ENCODE data around the gene OBSCN.

Gene OBSCN

DNA sequence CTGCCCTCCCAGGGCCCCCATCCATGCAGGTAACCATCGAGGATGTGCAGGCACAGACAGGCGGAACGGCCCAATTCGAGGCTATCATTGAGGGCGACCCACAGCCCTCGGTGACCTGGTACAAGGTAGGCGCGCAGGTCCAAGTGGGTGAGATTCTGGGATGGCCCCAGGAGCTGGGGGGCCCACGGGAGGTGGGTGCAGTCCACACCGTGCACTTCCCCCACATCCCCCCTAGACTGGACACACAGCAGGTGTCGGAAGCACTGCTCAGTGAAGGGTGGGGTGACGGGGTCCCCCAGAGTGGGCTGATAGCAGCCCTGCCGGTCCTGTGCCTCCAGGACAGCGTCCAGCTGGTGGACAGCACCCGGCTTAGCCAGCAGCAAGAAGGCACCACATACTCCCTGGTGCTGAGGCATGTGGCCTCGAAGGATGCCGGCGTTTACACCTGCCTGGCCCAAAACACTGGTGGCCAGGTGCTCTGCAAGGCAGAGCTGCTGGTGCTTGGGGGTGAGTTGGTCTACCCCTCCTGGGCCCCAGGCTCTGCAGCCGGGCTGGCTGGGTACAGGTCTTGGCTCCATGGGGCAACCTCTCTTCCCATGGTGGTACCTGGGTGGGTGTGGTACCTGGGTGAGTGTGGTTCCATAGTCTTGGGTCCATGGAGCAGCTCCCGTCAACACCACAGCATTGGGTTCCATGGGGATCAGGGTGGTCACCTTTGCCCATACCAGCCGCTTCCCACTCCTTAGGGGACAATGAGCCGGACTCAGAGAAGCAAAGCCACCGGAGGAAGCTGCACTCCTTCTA lies 158.4 kb downstream of the OBSCN start:
- DNase-seq (ENCODE audit: low read depth), result no peak
- no peak overlapping the region for H3K4me3 ChIP-seq (ENCODE audit: low read depth, low read length)

- no peak overlapping the region for H3K4me3 ChIP-seq (ENCODE audit: low read depth, low read length)
- no peak for DNase-seq (ENCODE audit: low read depth)
Measured at GRCh38 chr1:228366866-228367741, 159.3 kb downstream of the OBSCN start.

DNA sequence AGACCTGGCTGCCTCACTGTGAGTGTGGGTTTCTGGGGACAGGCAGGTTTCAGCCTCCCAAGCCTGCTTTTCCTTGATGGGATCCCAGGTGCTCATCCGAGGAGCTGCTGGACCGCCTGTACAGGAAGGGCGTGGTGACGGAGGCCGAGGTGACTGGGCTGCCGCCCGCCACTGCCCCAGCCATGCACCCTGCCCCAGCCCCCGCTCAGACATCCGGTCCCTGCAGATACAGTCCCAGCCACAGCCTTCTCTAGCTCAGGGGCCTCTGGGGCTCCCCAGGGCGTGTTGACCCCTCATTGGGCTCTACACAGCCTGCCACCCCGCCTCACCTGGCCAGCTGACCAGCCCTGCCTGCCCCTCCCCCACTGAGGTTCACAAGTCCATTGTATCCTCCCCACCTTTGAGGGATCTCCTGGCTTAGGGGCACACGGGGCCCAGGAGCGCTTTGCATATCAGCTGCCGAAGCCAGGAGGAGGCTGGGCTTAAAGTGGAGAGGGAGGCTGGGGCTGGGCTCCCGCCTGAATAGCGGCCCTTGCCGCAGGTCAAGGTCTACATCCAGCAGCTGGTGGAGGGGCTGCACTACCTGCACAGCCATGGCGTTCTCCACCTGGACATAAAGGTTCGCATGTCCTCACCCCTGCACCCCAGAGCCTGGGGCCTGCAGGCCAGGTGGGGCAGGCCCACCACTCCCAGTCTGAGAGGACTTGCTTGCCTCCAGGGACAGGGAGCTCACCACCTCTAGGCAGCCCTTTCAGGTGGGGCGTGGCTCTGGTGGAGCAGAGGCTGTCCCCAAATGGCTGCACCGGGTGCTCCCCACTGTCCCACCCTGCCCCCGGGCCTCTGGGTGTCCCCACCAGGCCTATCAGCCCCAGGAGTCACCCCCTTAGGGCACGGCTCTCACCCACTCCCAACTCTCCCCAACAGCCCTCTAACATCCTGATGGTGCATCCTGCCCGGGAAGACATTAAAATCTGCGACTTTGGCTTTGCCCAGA lies 160.3 kb downstream of the OBSCN start:
- no peak for DNase-seq (ENCODE audit: low read depth)
- H3K4me3 ChIP-seq (ENCODE audit: low read depth, low read length), result no peak overlapping the region

GRCh38 chr1:228368801-228369607 lies 161.2 kb downstream of the OBSCN start:
- H3K4me3 ChIP-seq (ENCODE audit: low read depth, low read length), result no peak overlapping the region
- DNase-seq (ENCODE audit: low read depth), result no peak

GRCh38 chr1:228369608-228370438 lies 162.0 kb downstream of the OBSCN start:
- no peak overlapping the region for H3K4me3 ChIP-seq (ENCODE audit: low read depth, low read length)
- no peak for DNase-seq (ENCODE audit: low read depth)

DNA sequence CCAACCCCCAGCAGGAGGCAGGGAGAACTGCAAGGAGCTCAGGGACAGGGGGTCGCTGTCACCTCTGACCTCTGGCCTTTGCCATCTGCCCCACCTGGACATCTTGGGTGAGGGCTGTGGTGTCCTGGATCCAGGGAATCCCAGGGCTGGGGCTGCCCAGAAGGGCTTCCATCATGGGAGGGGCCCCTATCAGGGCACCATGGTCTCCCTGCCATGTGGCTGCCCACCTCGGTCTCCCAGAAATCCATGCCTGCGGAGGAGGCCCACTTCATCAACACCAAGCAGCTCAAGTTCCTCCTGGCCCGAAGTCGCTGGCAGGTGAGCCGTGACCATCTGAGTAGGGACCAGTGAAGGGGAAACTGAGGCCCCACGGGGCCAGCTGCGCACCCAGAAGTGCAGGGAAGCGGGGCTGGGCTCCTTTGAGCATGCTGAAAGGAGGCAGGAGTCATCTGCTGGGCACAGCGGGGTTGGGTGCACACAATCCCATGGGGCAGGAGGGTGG lies 162.6 kb downstream of the OBSCN start:
- H3K4me3 ChIP-seq (ENCODE audit: low read depth, low read length), result no peak overlapping the region
- no peak for DNase-seq (ENCODE audit: low read depth)

- no peak overlapping the region for H3K4me3 ChIP-seq (ENCODE audit: low read depth, low read length)
- DNase-seq (ENCODE audit: low read depth), result no peak
Measured at GRCh38 chr1:228370941-228371740, 163.3 kb downstream of the OBSCN start.

DNA sequence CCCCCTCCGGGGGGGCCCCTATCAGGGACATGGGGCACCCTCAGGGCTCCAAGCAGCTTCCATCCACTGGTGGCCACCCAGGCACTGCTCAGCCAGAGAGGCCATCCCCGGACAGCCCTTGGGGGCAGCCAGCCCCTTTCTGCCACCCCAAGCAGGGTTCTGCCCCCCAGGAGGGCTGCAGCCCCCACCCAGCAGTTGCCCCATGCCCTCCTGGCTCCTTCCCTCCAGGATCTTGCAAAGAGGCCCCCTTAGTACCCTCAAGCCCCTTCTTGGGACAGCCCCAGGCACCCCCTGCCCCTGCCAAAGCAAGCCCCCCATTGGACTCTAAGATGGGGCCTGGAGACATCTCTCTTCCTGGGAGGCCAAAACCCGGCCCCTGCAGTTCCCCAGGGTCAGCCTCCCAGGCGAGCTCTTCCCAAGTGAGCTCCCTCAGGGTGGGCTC lies 163.9 kb downstream of the OBSCN start:
- no peak for DNase-seq (ENCODE audit: low read depth)
- no peak overlapping the region for H3K4me3 ChIP-seq (ENCODE audit: low read depth, low read length)

DNA sequence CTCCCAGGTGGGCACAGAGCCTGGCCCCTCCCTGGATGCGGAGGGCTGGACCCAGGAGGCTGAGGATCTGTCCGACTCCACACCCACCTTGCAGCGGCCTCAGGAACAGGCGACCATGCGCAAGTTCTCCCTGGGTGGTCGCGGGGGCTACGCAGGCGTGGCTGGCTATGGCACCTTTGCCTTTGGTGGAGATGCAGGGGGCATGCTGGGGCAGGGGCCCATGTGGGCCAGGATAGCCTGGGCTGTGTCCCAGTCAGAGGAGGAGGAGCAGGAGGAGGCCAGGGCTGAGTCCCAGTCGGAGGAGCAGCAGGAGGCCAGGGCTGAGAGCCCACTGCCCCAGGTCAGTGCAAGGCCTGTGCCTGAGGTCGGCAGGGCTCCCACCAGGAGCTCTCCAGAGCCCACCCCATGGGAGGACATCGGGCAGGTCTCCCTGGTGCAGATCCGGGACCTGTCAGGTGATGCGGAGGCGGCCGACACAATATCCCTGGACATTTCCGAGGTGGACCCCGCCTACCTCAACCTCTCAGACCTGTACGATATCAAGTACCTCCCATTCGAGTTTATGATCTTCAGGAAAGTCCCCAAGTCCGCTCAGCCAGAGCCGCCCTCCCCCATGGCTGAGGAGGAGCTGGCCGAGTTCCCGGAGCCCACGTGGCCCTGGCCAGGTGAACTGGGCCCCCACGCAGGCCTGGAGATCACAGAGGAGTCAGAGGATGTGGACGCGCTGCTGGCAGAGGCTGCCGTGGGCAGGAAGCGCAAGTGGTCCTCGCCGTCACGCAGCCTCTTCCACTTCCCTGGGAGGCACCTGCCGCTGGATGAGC lies 164.5 kb downstream of the OBSCN start:
- DNase-seq (ENCODE audit: low read depth), result no peak
- H3K4me3 ChIP-seq (ENCODE audit: low read depth, low read length), result no peak overlapping the region

DNA sequence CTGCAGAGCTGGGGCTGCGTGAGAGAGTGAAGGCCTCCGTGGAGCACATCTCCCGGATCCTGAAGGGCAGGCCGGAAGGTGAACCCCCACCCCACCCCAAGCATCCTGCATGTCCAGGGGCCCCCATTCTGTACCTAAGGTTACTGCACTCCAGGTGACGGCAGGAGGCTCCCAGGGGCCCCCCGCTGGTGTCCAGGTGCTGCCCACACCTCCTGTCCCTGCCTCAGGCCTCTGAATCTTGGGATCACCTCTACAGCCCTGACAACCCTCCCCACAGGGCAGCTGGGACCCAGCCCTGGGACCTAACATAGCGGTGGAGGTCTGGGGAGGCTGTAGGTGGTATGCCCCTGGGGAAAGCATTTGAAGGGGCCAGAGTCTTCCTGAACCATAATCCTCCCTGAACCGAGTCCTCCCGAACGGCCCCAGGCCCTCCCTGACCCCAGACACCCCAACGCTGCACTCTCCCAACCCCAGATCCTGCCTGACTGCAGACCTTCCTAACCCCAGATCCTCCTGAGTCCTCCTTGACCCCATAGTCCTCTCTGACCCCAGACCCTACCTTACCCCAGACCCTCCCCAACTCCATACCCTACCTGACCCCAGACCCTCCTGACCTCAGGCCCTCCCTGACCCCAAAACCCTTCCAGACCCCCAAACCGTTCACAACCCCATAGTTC lies 165.3 kb downstream of the OBSCN start:
- DNase-seq (ENCODE audit: low read depth), result no peak
- H3K4me3 ChIP-seq (ENCODE audit: low read depth, low read length), result no peak overlapping the region

GRCh38 chr1:228373681-228374571 lies 166.1 kb downstream of the OBSCN start:
- no peak for DNase-seq (ENCODE audit: low read depth)
- H3K4me3 ChIP-seq (ENCODE audit: low read depth, low read length), result no peak overlapping the region

DNA sequence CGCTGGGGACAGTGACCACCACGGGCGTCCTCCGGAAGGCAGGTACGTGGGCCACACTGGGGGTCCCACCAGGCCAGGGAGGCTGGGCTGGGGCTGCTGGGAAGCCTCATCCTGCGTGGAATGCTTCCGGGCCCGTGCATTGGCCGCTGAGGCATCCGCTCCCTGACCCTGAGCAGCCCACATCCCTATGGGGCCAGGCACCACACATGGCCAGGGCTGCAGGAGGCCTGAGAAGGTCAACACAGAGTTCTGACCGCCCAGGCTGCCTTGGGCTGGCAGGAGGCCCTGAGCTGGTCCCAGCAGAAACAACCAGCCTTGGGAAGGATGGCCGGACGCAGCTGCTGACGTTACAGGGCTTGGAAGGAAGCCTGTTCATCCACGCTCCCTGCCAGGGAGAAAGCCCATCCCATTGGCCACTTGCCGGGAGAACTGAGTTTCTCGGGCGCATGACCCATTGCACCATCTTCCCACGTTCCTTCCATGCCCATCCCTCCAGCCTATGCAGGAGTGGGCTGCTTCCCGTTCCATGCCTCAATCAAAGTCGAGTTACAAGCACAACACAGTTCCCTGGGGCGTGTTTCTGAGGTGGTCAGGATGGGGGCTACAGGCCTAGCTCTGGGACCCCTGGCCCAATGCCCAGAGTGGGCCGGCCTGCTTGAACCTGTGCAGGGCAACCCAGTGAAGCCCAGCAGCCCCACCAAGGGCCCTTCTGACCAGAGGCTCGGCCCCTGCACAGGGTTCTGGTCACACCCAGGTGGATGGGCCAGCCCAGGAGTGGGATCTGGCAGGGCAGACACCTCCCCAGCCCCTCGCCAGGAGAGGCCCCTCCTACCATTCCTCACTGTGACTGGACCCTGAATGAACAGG lies 167.1 kb downstream of the OBSCN start:
- DNase-seq (ENCODE audit: low read depth), result peak; percentile 91
- no peak overlapping the region for H3K4me3 ChIP-seq (ENCODE audit: low read depth, low read length)

- no peak overlapping the region for H3K4me3 ChIP-seq (ENCODE audit: low read depth, low read length)
- DNase-seq (ENCODE audit: low read depth), result no peak
Measured at GRCh38 chr1:228375578-228376261, 167.9 kb downstream of the OBSCN start.

All from skeletal muscle cell (primary cell).